ENCODE results near the gene ERP27.
A peak's percentile ranks its signal among the peaks of the same experiment; 100 is the strongest.

The ERP27 gene

GRCh38 chr12:14901228-14901562 lies 37.1 kb downstream of the ERP27 start:
- no peak for DNase-seq (ENCODE audit: low read depth)

GRCh38 chr12:14900521-14901227 lies 37.7 kb downstream of the ERP27 start:
- no peak for DNase-seq (ENCODE audit: low read depth)

GRCh38 chr12:14896521-14897169 lies 41.7 kb downstream of the ERP27 start:
- no peak for DNase-seq (ENCODE audit: low read depth)

- no peak for DNase-seq (ENCODE audit: low read depth)
Observed at GRCh38 chr12:14893506-14894250, 44.7 kb downstream of the ERP27 start.

- DNase-seq (ENCODE audit: low read depth) = no peak
Observed at GRCh38 chr12:14892726-14893505, 45.4 kb downstream of the ERP27 start.

GRCh38 chr12:14890701-14891100 lies 47.6 kb downstream of the ERP27 start:
- DNase-seq (ENCODE audit: low read depth) = no peak

GRCh38 chr12:14886271-14886670 lies 52.1 kb downstream of the ERP27 start:
- DNase-seq (ENCODE audit: low read depth) = no peak

GRCh38 chr12:14885718-14886221 lies 52.6 kb downstream of the ERP27 start, which contains the start of gene MGP:
TSS of gene MGP (minus strand) at chr12:14885854. CDS start at chr12:14885791, 63 bp downstream.
- no peak for DNase-seq (ENCODE audit: low read depth)

GRCh38 chr12:14884458-14884878 lies 53.9 kb downstream of the ERP27 start:
- DNase-seq (ENCODE audit: low read depth) = peak; percentile 53

- DNase-seq (ENCODE audit: low read depth) = no peak
Observed at GRCh38 chr12:14883686-14884085, 54.7 kb downstream of the ERP27 start.

- no peak for DNase-seq (ENCODE audit: low read depth)
Observed at GRCh38 chr12:14880890-14881453, 57.4 kb downstream of the ERP27 start.

GRCh38 chr12:14879222-14879933 lies 59.0 kb downstream of the ERP27 start:
- DNase-seq (ENCODE audit: low read depth) = no peak

GRCh38 chr12:14878488-14878887 lies 59.8 kb downstream of the ERP27 start:
- DNase-seq (ENCODE audit: low read depth) = no peak

- no peak for DNase-seq (ENCODE audit: low read depth)
Observed at GRCh38 chr12:14876833-14877232, 61.5 kb downstream of the ERP27 start.

GRCh38 chr12:14874882-14875281 lies 63.5 kb downstream of the ERP27 start:
- DNase-seq (ENCODE audit: low read depth) = no peak

- DNase-seq (ENCODE audit: low read depth) = no peak
Observed at GRCh38 chr12:14873440-14874185, 64.7 kb downstream of the ERP27 start.

- no peak for DNase-seq (ENCODE audit: low read depth)
Observed at GRCh38 chr12:14871886-14872285, 66.5 kb downstream of the ERP27 start.

GRCh38 chr12:14871247-14871646 lies 67.1 kb downstream of the ERP27 start:
- no peak for DNase-seq (ENCODE audit: low read depth)

GRCh38 chr12:14868916-14869506 lies 69.3 kb downstream of the ERP27 start:
- DNase-seq (ENCODE audit: low read depth) = no peak
